ENCODE measurements around the gene AMHR2. TPM values are rescaled to one million over a fixed set of nuclear protein-coding genes. Genes with fewer than 3 reads are reported as not detected.

The AMHR2 gene
- total RNA-seq, 1 experiment from 2014 or later = 0.29 TPM

- CTCF ChIA-PET = no interaction called here
- H3K4me2 ChIP-seq (ENCODE audit: low read length) = peak overlapping the region; percentile 94; the same call in 1 of the 2 replicates
- no peak overlapping the region for H2AFZ ChIP-seq (ENCODE audit: low read length)
- H3K79me2 ChIP-seq (ENCODE audit: low read length) = peaks cover 70% of the 10 kb centered on the region
- DNase-seq (no peak), ATAC-seq (no peak)
- H3K4me3 ChIP-seq (ENCODE audit: low read length) = peak overlapping the region; percentile 95; the same call in 1 of the 2 replicates
- no peaks in the 10 kb centered on the region for H3K27me3 ChIP-seq (ENCODE audit: low read length)
- peaks cover 65% of the 10 kb centered on the region for H3K36me3 ChIP-seq (ENCODE audit: low read depth, low read length)
- no peak overlapping the region for H3K9ac ChIP-seq (ENCODE audit: low read length)
- POLR2A ChIA-PET (ENCODE audit: unreplicated experiment) = no interaction called here
- H3K9me2 ChIP-seq (replicated peaks; ENCODE audit: low read length) = no peaks in the 10 kb centered on the region
- H3K4me1 ChIP-seq (ENCODE audit: insufficient read depth, low read length) = peaks cover 12% of the 10 kb centered on the region
- H3F3A ChIP-seq (ENCODE audit: low read length, unreplicated experiment) = no peaks in the 10 kb centered on the region
- no peak overlapping the region for H3K27ac ChIP-seq (ENCODE audit: low read length)
- H3K9me3 ChIP-seq (ENCODE audit: low read length) = no peaks in the 10 kb centered on the region
- H4K20me1 ChIP-seq (ENCODE audit: low read length) = peaks cover 57% of the 10 kb centered on the region
- no peak for TF ChIP-seq EZH2phosphoT487 (IDR thresholded peaks at IDR 0.05; ENCODE audit: borderline replicate concordance, low read length)
- BruUV-seq (replicated peaks) = no TSS peak
- intact Hi-C loops (cut with micrococcal nuclease) = no loop called here
Measured at GRCh38 chr12:53454707-53455106, 31.1 kb downstream of the AMHR2 start.

- no peak overlapping the region for H3K4me3 ChIP-seq (ENCODE audit: low read length)
- no TSS peak for BruUV-seq (replicated peaks)
- POLR2A ChIA-PET (ENCODE audit: unreplicated experiment) = no interaction called here
- DNase-seq (no peak), ATAC-seq (no peak)
- no peak overlapping the region for H3K9ac ChIP-seq (ENCODE audit: low read length)
- H3K27ac ChIP-seq (ENCODE audit: low read length) = no peak overlapping the region
- no peak for TF ChIP-seq EZH2phosphoT487 (IDR thresholded peaks at IDR 0.05; ENCODE audit: borderline replicate concordance, low read length)
- CTCF ChIA-PET = no interaction called here
- peaks cover 12% of the 10 kb centered on the region for H3K4me1 ChIP-seq (ENCODE audit: insufficient read depth, low read length)
- H3K36me3 ChIP-seq (ENCODE audit: low read depth, low read length) = peaks cover 86% of the 10 kb centered on the region
- H2AFZ ChIP-seq (ENCODE audit: low read length) = no peak overlapping the region
- H3F3A ChIP-seq (ENCODE audit: low read length, unreplicated experiment) = no peaks in the 10 kb centered on the region
- no peaks in the 10 kb centered on the region for H3K9me2 ChIP-seq (replicated peaks; ENCODE audit: low read length)
- H3K79me2 ChIP-seq (ENCODE audit: low read length) = peaks cover 91% of the 10 kb centered on the region
- intact Hi-C loops (cut with micrococcal nuclease) = no loop called here
- no peaks in the 10 kb centered on the region for H3K9me3 ChIP-seq (ENCODE audit: low read length)
- no peak overlapping the region for H3K4me2 ChIP-seq (ENCODE audit: low read length)
- H3K27me3 ChIP-seq (ENCODE audit: low read length) = no peaks in the 10 kb centered on the region
- H4K20me1 ChIP-seq (ENCODE audit: low read length) = peaks cover 75% of the 10 kb centered on the region
Measured at GRCh38 chr12:53456654-53457366, 33.2 kb downstream of the AMHR2 start.

GRCh38 chr12:53459097-53459496 lies 35.4 kb downstream of the AMHR2 start:
- no peak overlapping the region for H2AFZ ChIP-seq (ENCODE audit: low read length)
- no peaks in the 10 kb centered on the region for H3F3A ChIP-seq (ENCODE audit: low read length, unreplicated experiment)
- intact Hi-C loops (cut with micrococcal nuclease) = no loop called here
- H3K27ac ChIP-seq (ENCODE audit: low read length) = no peak overlapping the region
- ATAC-seq (no peak), DNase-seq (no peak)
- peaks cover 94% of the 10 kb centered on the region for H3K36me3 ChIP-seq (ENCODE audit: low read depth, low read length)
- H3K4me1 ChIP-seq (ENCODE audit: insufficient read depth, low read length) = peaks cover 3% of the 10 kb centered on the region
- no peak overlapping the region for H3K9ac ChIP-seq (ENCODE audit: low read length)
- TF ChIP-seq EZH2 (IDR thresholded peaks at IDR 0.05; ENCODE audit: low read length, unreplicated experiment) (no peak), EZH2phosphoT487 (IDR thresholded peaks at IDR 0.05; ENCODE audit: borderline replicate concordance, low read length) (no peak), CTCF (conservative IDR thresholded peaks at IDR 0.05; ENCODE audit: low read depth, low read length) (no peak)
- H3K9me2 ChIP-seq (replicated peaks; ENCODE audit: low read length) = no peaks in the 10 kb centered on the region
- H3K4me3 ChIP-seq (ENCODE audit: low read length) = no peak overlapping the region
- H3K9me3 ChIP-seq (ENCODE audit: low read length) = no peaks in the 10 kb centered on the region
- ChIA-PET POLR2A (ENCODE audit: unreplicated experiment) (no interaction called here), CTCF (no interaction called here)
- no TSS peak for BruUV-seq (replicated peaks)
- H3K27me3 ChIP-seq (ENCODE audit: low read length) = no peaks in the 10 kb centered on the region
- H3K79me2 ChIP-seq (ENCODE audit: low read length) = peaks cover 92% of the 10 kb centered on the region
- H3K4me2 ChIP-seq (ENCODE audit: low read length) = no peak overlapping the region
- H4K20me1 ChIP-seq (ENCODE audit: low read length) = peaks cover 79% of the 10 kb centered on the region

Measured in PC-3 (cell line).